K562 (cell line): Measurements from ENCODE around the gene AAMP. TPM values are rescaled to one million over a fixed set of nuclear protein-coding genes. Genes with fewer than 3 reads are reported as not detected.

Experiments
- microRNA-seq: library from miRNA; unstranded; fragments of <30 nt; microRNA quantifications from one replicate; pipeline ENCODE4, GENCODE V29; 2018; ENCODE audit warnings: borderline microRNAs expressed
- polyA plus RNA-seq, 8 experiments: library from polyadenylated mRNA; depleted of rRNA in 4 of 8; stranded (reverse) in 5 of 8; unstranded in 3 of 8; fragments of >200 nt; fragmentation: Nextera tagmentation in 2 of 8; fragmentation: Illumina TruSeq in 1 of 8; extraction: Ambion mirVana in 2 of 8; extraction: Trizol in 1 of 8; gene quantifications; 2 replicates each; pipeline versions ENCODE4 v1.2.1 to v1.2.3, GENCODE V29; 2011 to 2014; ENCODE audit warnings: inconsistent platforms in 1 of 8, missing spikeins in 1 of 8
- total RNA-seq, 7 experiments: library from RNA; depleted of rRNA in 6 of 7; stranded (reverse); fragments of >200 nt in 6 of 7; fragmentation: Illumina TruSeq in 2 of 7; extraction: Trizol in 2 of 7; gene quantifications; 2 replicates each; pipeline versions ENCODE4 v1.2.1 to v1.2.3, GENCODE V29; 2011 to 2021; ENCODE audit warnings: low replicate concordance in 1 of 7

The AAMP gene
- total and polyA plus RNA-seq, 9 of the 15 experiments (the other 6 are each of a cell fraction or from before 2014, with no cell fraction given) = 5.7 to 197 (median 94.1) TPM

Small RNA genes within 50 kb of the gene (microRNA-seq; reads per million reads assigned to microRNA genes)
- 2.8 reads per million, percentile 34 among the genes with 10 or more reads in this experiment for gene MIR6513

Other genes with a start within 250 kb of the AAMP start
Only the 7 nearest of the 11 such genes appear.
- gene CXCR1, start 103.2 kb downstream of the AAMP start, total RNA-seq (2014; rRNA removed) = not detected in 2 replicates
- not detected in 2 replicates for gene CXCR1, start 103.2 kb downstream of the AAMP start, total RNA-seq (2014; rRNA removed; fragmentation: Illumina TruSeq; extraction: Trizol)
- gene CXCR1, start 103.2 kb downstream of the AAMP start, total RNA-seq (2015; rRNA removed; fragmentation: Illumina TruSeq; extraction: Trizol) = not detected in 2 replicates
- not detected in 2 replicates for gene CXCR1, start 103.2 kb downstream of the AAMP start, total RNA-seq (2021)
- gene CXCR1, start 103.2 kb downstream of the AAMP start, polyA plus RNA-seq (2011; rRNA removed) = not detected in 2 replicates
- gene CXCR1, start 103.2 kb downstream of the AAMP start, polyA plus RNA-seq (2014; fragmentation: Illumina TruSeq; extraction: Trizol) = not detected in 2 replicates
- gene CXCR1, start 103.2 kb downstream of the AAMP start, polyA plus RNA-seq (2014; fragmentation: Nextera tagmentation; extraction: Ambion mirVana) = not detected
- not detected in 2 replicates for gene CXCR1, start 103.2 kb downstream of the AAMP start, polyA plus RNA-seq (2014; rRNA removed)
- 81.9 and 83.6 TPM in 2 replicates for gene ARPC2, start 52.9 kb downstream of the AAMP start, total RNA-seq (2014; rRNA removed)
- gene ARPC2, start 52.9 kb downstream of the AAMP start, total RNA-seq (2014; rRNA removed; fragmentation: Illumina TruSeq; extraction: Trizol) = 89.4 and 93.0 TPM in 2 replicates
- 101 and 111 TPM in 2 replicates for gene ARPC2, start 52.9 kb downstream of the AAMP start, total RNA-seq (2015; rRNA removed; fragmentation: Illumina TruSeq; extraction: Trizol)
- gene ARPC2, start 52.9 kb downstream of the AAMP start, total RNA-seq (2021) = 81.4 and 91.5 TPM in 2 replicates
- 178 and 187 TPM in 2 replicates for gene ARPC2, start 52.9 kb downstream of the AAMP start, polyA plus RNA-seq (2011; rRNA removed)
- 127 and 152 TPM in 2 replicates for gene ARPC2, start 52.9 kb downstream of the AAMP start, polyA plus RNA-seq (2014; fragmentation: Illumina TruSeq; extraction: Trizol)
- gene ARPC2, start 52.9 kb downstream of the AAMP start, polyA plus RNA-seq (2014; fragmentation: Nextera tagmentation; extraction: Ambion mirVana) = 100 to 1,000 TPM in 1 of 2 experiments, 10 to 100 TPM in 1; 94.0 to 103 TPM
- 122 and 126 TPM in 2 replicates for gene ARPC2, start 52.9 kb downstream of the AAMP start, polyA plus RNA-seq (2014; rRNA removed)
- gene GPBAR1, start 9.1 kb downstream of the AAMP start, total RNA-seq (2014; rRNA removed) = not detected in 2 replicates
- not detected in 2 replicates for gene GPBAR1, start 9.1 kb downstream of the AAMP start, total RNA-seq (2014; rRNA removed; fragmentation: Illumina TruSeq; extraction: Trizol)
- gene GPBAR1, start 9.1 kb downstream of the AAMP start, total RNA-seq (2015; rRNA removed; fragmentation: Illumina TruSeq; extraction: Trizol) = not detected in 2 replicates
- gene GPBAR1, start 9.1 kb downstream of the AAMP start, total RNA-seq (2021) = not detected in 2 replicates
- not detected in 2 replicates for gene GPBAR1, start 9.1 kb downstream of the AAMP start, polyA plus RNA-seq (2011; rRNA removed)
- gene GPBAR1, start 9.1 kb downstream of the AAMP start, polyA plus RNA-seq (2014; fragmentation: Illumina TruSeq; extraction: Trizol) = not detected in 2 replicates
- not detected for gene GPBAR1, start 9.1 kb downstream of the AAMP start, polyA plus RNA-seq (2014; fragmentation: Nextera tagmentation; extraction: Ambion mirVana)
- not detected in 2 replicates for gene GPBAR1, start 9.1 kb downstream of the AAMP start, polyA plus RNA-seq (2014; rRNA removed)
- gene PNKD, start 382 bp upstream of the AAMP start, total RNA-seq (2014; rRNA removed) = 50.2 and 55.7 TPM in 2 replicates
- gene PNKD, start 382 bp upstream of the AAMP start, total RNA-seq (2014; rRNA removed; fragmentation: Illumina TruSeq; extraction: Trizol) = 17.5 and 26.0 TPM in 2 replicates
- gene PNKD, start 382 bp upstream of the AAMP start, total RNA-seq (2015; rRNA removed; fragmentation: Illumina TruSeq; extraction: Trizol) = 32.3 and 34.0 TPM in 2 replicates
- gene PNKD, start 382 bp upstream of the AAMP start, total RNA-seq (2021) = 59.5 and 60.1 TPM in 2 replicates
- 37.2 and 41.2 TPM in 2 replicates for gene PNKD, start 382 bp upstream of the AAMP start, polyA plus RNA-seq (2011; rRNA removed)
- gene PNKD, start 382 bp upstream of the AAMP start, polyA plus RNA-seq (2014; fragmentation: Illumina TruSeq; extraction: Trizol) = 64.2 and 68.2 TPM in 2 replicates
- gene PNKD, start 382 bp upstream of the AAMP start, polyA plus RNA-seq (2014; fragmentation: Nextera tagmentation; extraction: Ambion mirVana) = 100 to 1,000 TPM in 1 of 2 experiments, 10 to 100 TPM in 1; 89.1 to 105 TPM
- gene PNKD, start 382 bp upstream of the AAMP start, polyA plus RNA-seq (2014; rRNA removed) = 80.6 and 85.2 TPM in 2 replicates
- gene TMBIM1, start 22.4 kb upstream of the AAMP start, total RNA-seq (2014; rRNA removed) = 64.8 and 71.4 TPM in 2 replicates
- 56.6 and 59.2 TPM in 2 replicates for gene TMBIM1, start 22.4 kb upstream of the AAMP start, total RNA-seq (2014; rRNA removed; fragmentation: Illumina TruSeq; extraction: Trizol)
- 43.7 and 46.8 TPM in 2 replicates for gene TMBIM1, start 22.4 kb upstream of the AAMP start, total RNA-seq (2015; rRNA removed; fragmentation: Illumina TruSeq; extraction: Trizol)
- gene TMBIM1, start 22.4 kb upstream of the AAMP start, total RNA-seq (2021) = 90.7 and 102 TPM in 2 replicates
- gene TMBIM1, start 22.4 kb upstream of the AAMP start, polyA plus RNA-seq (2011; rRNA removed) = 45.9 and 66.8 TPM in 2 replicates
- 105 and 112 TPM in 2 replicates for gene TMBIM1, start 22.4 kb upstream of the AAMP start, polyA plus RNA-seq (2014; fragmentation: Illumina TruSeq; extraction: Trizol)
- 10 to 100 TPM; 14.2 to 35.6 TPM for gene TMBIM1, start 22.4 kb upstream of the AAMP start, polyA plus RNA-seq (2014; fragmentation: Nextera tagmentation; extraction: Ambion mirVana)
- gene TMBIM1, start 22.4 kb upstream of the AAMP start, polyA plus RNA-seq (2014; rRNA removed) = 47.0 and 49.5 TPM in 2 replicates
- not detected in 2 replicates for gene CATIP, start 86.7 kb upstream of the AAMP start, total RNA-seq (2014; rRNA removed)
- not detected in 2 replicates for gene CATIP, start 86.7 kb upstream of the AAMP start, total RNA-seq (2014; rRNA removed; fragmentation: Illumina TruSeq; extraction: Trizol)
- not detected in 2 replicates for gene CATIP, start 86.7 kb upstream of the AAMP start, total RNA-seq (2015; rRNA removed; fragmentation: Illumina TruSeq; extraction: Trizol)
- gene CATIP, start 86.7 kb upstream of the AAMP start, total RNA-seq (2021) = not detected in 2 replicates
- not detected in 2 replicates for gene CATIP, start 86.7 kb upstream of the AAMP start, polyA plus RNA-seq (2011; rRNA removed)
- not detected in 2 replicates for gene CATIP, start 86.7 kb upstream of the AAMP start, polyA plus RNA-seq (2014; fragmentation: Illumina TruSeq; extraction: Trizol)
- gene CATIP, start 86.7 kb upstream of the AAMP start, polyA plus RNA-seq (2014; fragmentation: Nextera tagmentation; extraction: Ambion mirVana) = under 1 TPM; 0.06 to 0.08 TPM
- 0.09 TPM in 1 of 2 replicates, not detected in the other for gene CATIP, start 86.7 kb upstream of the AAMP start, polyA plus RNA-seq (2014; rRNA removed)
- gene SLC11A1, start 112.1 kb upstream of the AAMP start, total RNA-seq (2014; rRNA removed) = 0.98 and 1.0 TPM in 2 replicates
- gene SLC11A1, start 112.1 kb upstream of the AAMP start, total RNA-seq (2014; rRNA removed; fragmentation: Illumina TruSeq; extraction: Trizol) = 0.32 and 0.65 TPM in 2 replicates
- gene SLC11A1, start 112.1 kb upstream of the AAMP start, total RNA-seq (2015; rRNA removed; fragmentation: Illumina TruSeq; extraction: Trizol) = 0.83 and 1.1 TPM in 2 replicates
- gene SLC11A1, start 112.1 kb upstream of the AAMP start, total RNA-seq (2021) = 1.2 and 1.6 TPM in 2 replicates
- gene SLC11A1, start 112.1 kb upstream of the AAMP start, polyA plus RNA-seq (2011; rRNA removed) = 0.54 and 0.64 TPM in 2 replicates
- 0.40 and 0.43 TPM in 2 replicates for gene SLC11A1, start 112.1 kb upstream of the AAMP start, polyA plus RNA-seq (2014; fragmentation: Illumina TruSeq; extraction: Trizol)
- gene SLC11A1, start 112.1 kb upstream of the AAMP start, polyA plus RNA-seq (2014; fragmentation: Nextera tagmentation; extraction: Ambion mirVana) = under 1 TPM; 0.35 to 0.51 TPM
- 0.69 and 0.99 TPM in 2 replicates for gene SLC11A1, start 112.1 kb upstream of the AAMP start, polyA plus RNA-seq (2014; rRNA removed)